Measurements from ENCODE around the gene THBS2. TPM values are rescaled to one million over a fixed set of nuclear protein-coding genes. Genes with fewer than 3 reads are reported as not detected.

The THBS2 gene
- total RNA-seq, 1 donor from 2014 or later = 18.6 TPM

DNA sequence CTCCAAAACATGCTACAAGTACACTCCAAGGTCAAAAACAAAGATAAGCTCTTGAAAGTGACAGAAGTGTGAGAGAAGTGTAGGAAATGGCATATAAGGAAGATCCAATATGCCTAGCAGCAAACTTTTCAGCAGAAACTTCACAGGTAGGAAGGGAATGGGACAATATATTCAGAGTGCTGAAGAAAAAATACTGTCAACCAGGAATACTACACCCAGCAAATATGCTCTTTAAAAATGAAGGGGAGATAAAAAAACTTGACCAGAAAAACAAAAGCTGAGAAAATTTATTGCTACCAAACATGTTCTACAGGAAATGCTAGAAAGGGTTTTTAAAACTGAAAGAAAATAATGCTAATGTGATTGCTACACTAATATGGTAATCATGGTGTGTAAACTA is 46.2 kb downstream of the THBS2 start:
- peaks cover 2% of the 10 kb centered on the region for H3K36me3 Mint-ChIP-seq
- H3K4me1 Mint-ChIP-seq = peaks cover 2% of the 10 kb centered on the region
- H3K9me3 Mint-ChIP-seq = peaks cover 44% of the 10 kb centered on the region
- TF ChIP-seq, protein P1, sequence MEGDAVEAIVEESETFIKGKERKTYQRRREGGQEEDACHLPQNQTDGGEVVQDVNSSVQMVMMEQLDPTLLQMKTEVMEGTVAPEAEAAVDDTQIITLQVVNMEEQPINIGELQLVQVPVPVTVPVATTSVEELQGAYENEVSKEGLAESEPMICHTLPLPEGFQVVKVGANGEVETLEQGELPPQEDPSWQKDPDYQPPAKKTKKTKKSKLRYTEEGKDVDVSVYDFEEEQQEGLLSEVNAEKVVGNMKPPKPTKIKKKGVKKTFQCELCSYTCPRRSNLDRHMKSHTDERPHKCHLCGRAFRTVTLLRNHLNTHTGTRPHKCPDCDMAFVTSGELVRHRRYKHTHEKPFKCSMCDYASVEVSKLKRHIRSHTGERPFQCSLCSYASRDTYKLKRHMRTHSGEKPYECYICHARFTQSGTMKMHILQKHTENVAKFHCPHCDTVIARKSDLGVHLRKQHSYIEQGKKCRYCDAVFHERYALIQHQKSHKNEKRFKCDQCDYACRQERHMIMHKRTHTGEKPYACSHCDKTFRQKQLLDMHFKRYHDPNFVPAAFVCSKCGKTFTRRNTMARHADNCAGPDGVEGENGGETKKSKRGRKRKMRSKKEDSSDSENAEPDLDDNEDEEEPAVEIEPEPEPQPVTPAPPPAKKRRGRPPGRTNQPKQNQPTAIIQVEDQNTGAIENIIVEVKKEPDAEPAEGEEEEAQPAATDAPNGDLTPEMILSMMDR (IDR thresholded peaks at IDR 0.05; ENCODE audit: unreplicated experiment) = no peak
- no peak overlapping the region for H3K27ac Mint-ChIP-seq
- no peak for DNase-seq (ENCODE audit: low spot score in 2 of 2, unreplicated experiment in 2 of 2)
- no peak overlapping the region for H3K4me3 Mint-ChIP-seq
- no peaks in the 10 kb centered on the region for H3K27me3 Mint-ChIP-seq (ENCODE audit: low read depth)

DNA sequence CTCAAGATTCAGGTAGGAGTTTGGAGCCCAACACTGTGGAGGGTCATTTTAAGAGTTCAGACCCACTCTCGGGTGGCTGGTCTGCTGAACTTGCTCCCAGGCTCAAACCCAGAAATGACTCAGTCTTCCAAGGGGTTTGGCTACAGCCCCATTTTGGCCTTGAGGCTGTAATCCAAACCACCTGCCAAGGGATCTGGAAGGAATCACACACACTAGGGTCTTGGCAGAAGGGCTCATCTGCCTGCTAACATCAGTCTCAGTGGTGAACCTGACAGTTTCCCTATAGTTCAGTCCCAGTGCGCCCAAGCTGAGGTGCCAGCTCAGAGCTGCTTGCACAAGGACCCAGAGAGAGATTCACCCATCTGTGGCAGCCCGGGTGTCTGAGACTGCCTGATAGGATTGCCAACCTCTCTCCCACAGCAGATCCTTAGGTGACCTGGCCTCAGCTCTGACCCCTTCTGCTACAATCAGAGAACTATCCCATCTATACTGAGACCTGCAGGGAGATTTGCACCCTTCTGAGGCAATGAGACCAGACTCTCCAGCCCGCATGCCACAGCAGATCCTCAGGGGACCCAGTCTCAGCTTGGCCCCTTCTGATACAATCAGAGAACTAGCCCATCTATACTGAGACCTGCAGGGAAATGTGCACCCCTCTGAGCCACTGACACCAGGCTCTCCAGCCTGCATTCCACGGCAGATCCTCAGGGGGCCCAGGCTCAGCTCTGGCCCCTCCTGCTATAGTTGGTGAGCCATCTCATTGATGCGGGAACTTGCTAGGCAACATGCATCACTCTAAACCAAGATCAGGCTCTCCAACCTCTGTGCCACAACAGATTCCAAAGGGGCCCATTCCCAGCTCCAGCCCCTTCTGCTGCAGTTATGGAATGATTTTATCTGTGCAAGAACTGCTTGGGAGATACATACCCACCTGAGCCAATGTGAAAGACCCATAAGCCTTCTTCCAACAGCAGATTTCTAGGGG is 48.2 kb downstream of the THBS2 start:
- Mint-ChIP-seq H3K27me3 (ENCODE audit: low read depth) (no peaks in the 10 kb centered on the region), H3K4me3 (no peak overlapping the region), H3K9me3 (peaks cover 35% of the 10 kb centered on the region), H3K27ac (no peak overlapping the region), H3K4me1 (no peaks in the 10 kb centered on the region), H3K36me3 (peaks cover 2% of the 10 kb centered on the region)
- DNase-seq (ENCODE audit: low spot score in 2 of 2, unreplicated experiment in 2 of 2) = no peak
- TF ChIP-seq, protein P1 (IDR thresholded peaks at IDR 0.05; ENCODE audit: unreplicated experiment) = no peak

DNA sequence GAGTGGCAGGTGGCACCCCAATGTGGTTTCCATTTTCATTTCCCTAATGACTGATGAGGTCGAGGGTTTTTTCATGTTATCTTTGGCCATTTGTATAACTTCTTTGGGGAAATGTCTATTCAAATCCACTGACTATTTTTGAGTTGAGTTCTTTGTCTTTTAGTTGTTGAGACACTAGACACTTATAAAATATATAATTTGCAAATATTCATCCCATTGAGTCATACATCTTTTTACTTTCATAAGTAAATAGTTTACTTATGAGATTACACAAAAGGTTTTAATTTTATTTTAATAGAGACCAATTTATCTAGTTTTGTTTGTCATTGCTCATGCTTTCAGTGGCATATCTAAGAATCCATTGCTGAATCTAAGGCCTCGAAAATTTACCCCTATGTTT is 49.5 kb downstream of the THBS2 start:
- TF ChIP-seq, protein P1 (IDR thresholded peaks at IDR 0.05; ENCODE audit: unreplicated experiment) = no peak
- Mint-ChIP-seq H3K27me3 (ENCODE audit: low read depth) (no peaks in the 10 kb centered on the region), H3K36me3 (peaks cover 2% of the 10 kb centered on the region), H3K9me3 (peaks cover 28% of the 10 kb centered on the region), H3K4me1 (no peaks in the 10 kb centered on the region), H3K4me3 (no peak overlapping the region), H3K27ac (no peak overlapping the region)
- no peak for DNase-seq (ENCODE audit: low spot score in 2 of 2, unreplicated experiment in 2 of 2)

DNA sequence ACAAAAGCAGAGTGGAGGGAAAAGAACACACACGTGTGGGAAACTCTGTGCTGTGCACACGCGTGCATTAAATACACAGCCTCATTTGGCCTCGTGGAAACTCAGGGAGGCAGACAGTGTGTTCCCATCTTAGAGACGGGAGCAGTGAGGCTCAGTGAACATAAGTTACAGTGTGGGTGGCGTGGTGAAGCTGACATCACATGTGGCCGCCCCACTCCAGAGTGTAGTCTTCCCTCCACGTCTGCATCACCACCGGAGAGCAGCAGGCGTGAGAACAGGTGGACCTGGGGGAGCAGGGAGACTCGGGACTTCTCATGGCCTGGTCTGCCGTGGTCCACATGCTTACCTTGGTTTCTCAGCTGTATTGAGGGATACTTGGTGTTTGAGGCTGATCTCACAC is 51.7 kb downstream of the THBS2 start:
- no peaks in the 10 kb centered on the region for H3K27me3 Mint-ChIP-seq (ENCODE audit: low read depth)
- H3K36me3 Mint-ChIP-seq = peaks cover 2% of the 10 kb centered on the region
- TF ChIP-seq, protein P1 (IDR thresholded peaks at IDR 0.05; ENCODE audit: unreplicated experiment) = no peak
- H3K27ac Mint-ChIP-seq = no peak overlapping the region
- no peaks in the 10 kb centered on the region for H3K4me1 Mint-ChIP-seq
- no peak for DNase-seq (ENCODE audit: low spot score in 2 of 2, unreplicated experiment in 2 of 2)
- H3K4me3 Mint-ChIP-seq = no peak overlapping the region
- H3K9me3 Mint-ChIP-seq = peaks cover 12% of the 10 kb centered on the region

DNA sequence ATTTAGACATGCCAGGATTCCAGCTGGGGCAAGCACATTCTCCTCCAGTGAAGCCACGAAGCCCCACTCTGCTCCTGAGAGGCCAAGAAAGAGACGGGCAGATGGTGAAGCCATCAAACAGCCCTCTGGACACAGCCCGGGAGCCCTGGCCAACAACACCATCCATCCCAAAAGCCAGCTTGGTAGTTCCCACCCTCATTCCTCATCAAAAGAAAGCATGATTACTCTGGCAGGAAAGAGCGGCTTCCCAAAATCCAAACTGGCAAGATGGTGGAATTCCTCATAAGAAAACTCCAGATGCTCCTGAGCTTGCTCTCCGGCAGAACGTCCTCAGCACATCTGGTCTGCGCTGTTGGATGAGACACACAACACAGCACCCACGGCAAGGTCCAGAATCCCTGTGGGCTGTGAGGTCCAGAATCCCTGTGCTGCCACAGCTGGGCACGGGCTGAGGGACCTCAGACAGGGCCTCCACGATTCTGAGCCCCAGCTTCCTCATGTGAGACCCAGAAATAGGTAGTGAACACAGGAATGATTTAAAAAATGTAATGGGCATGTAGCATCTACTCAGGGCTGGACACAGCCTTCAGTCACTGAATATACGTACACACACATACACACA is 52.6 kb downstream of the THBS2 start:
- TF ChIP-seq, protein P1 (IDR thresholded peaks at IDR 0.05; ENCODE audit: unreplicated experiment) = no peak
- Mint-ChIP-seq H3K4me1 (no peaks in the 10 kb centered on the region), H3K4me3 (no peak overlapping the region), H3K27ac (no peak overlapping the region), H3K36me3 (no peaks in the 10 kb centered on the region), H3K9me3 (peaks cover 4% of the 10 kb centered on the region), H3K27me3 (ENCODE audit: low read depth) (no peaks in the 10 kb centered on the region)
- no peak for DNase-seq (ENCODE audit: low spot score in 2 of 2, unreplicated experiment in 2 of 2)

Data from mesothelial cell of epicardium (in vitro differentiated cells).